PC-3 (cell line): Measurements from ENCODE around the gene SMARCA4.

ENCODE experiments used
- EZH2 ChIP-seq: fragments of 300-600 bp; sonication (generic); IDR thresholded peaks from one replicate; pipeline ENCODE4 v1.6.1; 2017; ENCODE audit warnings: antibody characterized with exemption, mild to moderate bottlenecking, low read length; ENCODE audit not compliant: unreplicated experiment
- TF ChIP-seq, protein P1 (sequence below): fragments of 300-600 bp; sonication (generic); conservative IDR thresholded peaks from 2 replicates; pipeline ENCODE4 v1.5.1; 2017; ENCODE audit warnings: antibody characterized with exemption, low read depth, mild to moderate bottlenecking, low read length

DNA sequence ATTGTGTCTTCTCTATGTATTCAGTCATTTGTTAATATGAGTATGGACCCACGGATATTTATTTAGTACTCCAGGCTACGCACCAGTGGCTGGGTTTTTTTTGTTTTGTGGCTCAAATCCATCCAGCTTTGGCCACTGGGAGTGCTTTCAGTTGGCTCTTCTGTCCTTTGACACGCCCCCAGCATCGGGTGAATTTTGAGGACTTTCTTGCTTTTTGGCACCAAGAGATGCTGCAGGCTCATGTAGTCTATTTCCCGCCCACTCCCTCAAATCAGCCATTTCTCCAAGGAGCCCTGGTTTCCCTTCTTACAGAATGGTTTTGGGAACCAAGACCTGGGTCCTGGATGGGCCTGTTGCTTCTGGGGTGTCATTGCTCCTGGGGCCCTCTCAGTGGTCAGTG lies 55.8 kb downstream of the SMARCA4 start:
- TF ChIP-seq, protein P1, sequence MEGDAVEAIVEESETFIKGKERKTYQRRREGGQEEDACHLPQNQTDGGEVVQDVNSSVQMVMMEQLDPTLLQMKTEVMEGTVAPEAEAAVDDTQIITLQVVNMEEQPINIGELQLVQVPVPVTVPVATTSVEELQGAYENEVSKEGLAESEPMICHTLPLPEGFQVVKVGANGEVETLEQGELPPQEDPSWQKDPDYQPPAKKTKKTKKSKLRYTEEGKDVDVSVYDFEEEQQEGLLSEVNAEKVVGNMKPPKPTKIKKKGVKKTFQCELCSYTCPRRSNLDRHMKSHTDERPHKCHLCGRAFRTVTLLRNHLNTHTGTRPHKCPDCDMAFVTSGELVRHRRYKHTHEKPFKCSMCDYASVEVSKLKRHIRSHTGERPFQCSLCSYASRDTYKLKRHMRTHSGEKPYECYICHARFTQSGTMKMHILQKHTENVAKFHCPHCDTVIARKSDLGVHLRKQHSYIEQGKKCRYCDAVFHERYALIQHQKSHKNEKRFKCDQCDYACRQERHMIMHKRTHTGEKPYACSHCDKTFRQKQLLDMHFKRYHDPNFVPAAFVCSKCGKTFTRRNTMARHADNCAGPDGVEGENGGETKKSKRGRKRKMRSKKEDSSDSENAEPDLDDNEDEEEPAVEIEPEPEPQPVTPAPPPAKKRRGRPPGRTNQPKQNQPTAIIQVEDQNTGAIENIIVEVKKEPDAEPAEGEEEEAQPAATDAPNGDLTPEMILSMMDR: no peak
- TF ChIP-seq EZH2: no peak
